Measurements from ENCODE around the gene HNRNPL.

HNRNPL gene

GRCh38 chr19:38892841-38893240, 43.1 kb upstream of the HNRNPL start:
- no peak for TF ChIP-seq TAF1 (IDR thresholded peaks at IDR 0.05; ENCODE audit: borderline replicate concordance, insufficient read depth, low read length)
- TF ChIP-seq POLR2AphosphoS5 (IDR thresholded peaks at IDR 0.05; ENCODE audit: low read depth, low read length), result no peak
- TF ChIP-seq SIN3A (IDR thresholded peaks at IDR 0.05; ENCODE audit: borderline replicate concordance, insufficient read depth, low read length), result no peak
- no peak for TF ChIP-seq FOXP2 (optimal IDR thresholded peaks at IDR 0.05; ENCODE audit: borderline replicate concordance, extremely low read depth, extremely low read length, insufficient read depth)
- TF ChIP-seq REST (IDR thresholded peaks at IDR 0.05; ENCODE audit: insufficient read depth in 1 of 2, low read depth in 2 of 2, low read length in 2 of 2), result no peak

- TF ChIP-seq FOXP2 (optimal IDR thresholded peaks at IDR 0.05; ENCODE audit: borderline replicate concordance, extremely low read depth, extremely low read length, insufficient read depth), result no peak
- TF ChIP-seq SIN3A (IDR thresholded peaks at IDR 0.05; ENCODE audit: borderline replicate concordance, insufficient read depth, low read length), result no peak
- no peak for TF ChIP-seq POLR2AphosphoS5 (IDR thresholded peaks at IDR 0.05; ENCODE audit: low read depth, low read length)
- no peak for TF ChIP-seq TAF1 (IDR thresholded peaks at IDR 0.05; ENCODE audit: borderline replicate concordance, insufficient read depth, low read length)
- no peak for TF ChIP-seq REST (IDR thresholded peaks at IDR 0.05; ENCODE audit: insufficient read depth in 1 of 2, low read depth in 2 of 2, low read length in 2 of 2)
Measured at GRCh38 chr19:38891771-38892170, 42.0 kb upstream of the HNRNPL start.

GRCh38 chr19:38890686-38891085, 40.9 kb upstream of the HNRNPL start:
- TF ChIP-seq POLR2AphosphoS5 (IDR thresholded peaks at IDR 0.05; ENCODE audit: low read depth, low read length) (no peak), SIN3A (IDR thresholded peaks at IDR 0.05; ENCODE audit: borderline replicate concordance, insufficient read depth, low read length) (no peak), REST (IDR thresholded peaks at IDR 0.05; ENCODE audit: insufficient read depth in 1 of 2, low read depth in 2 of 2, low read length in 2 of 2) (no peak), TAF1 (IDR thresholded peaks at IDR 0.05; ENCODE audit: borderline replicate concordance, insufficient read depth, low read length) (no peak), FOXP2 (optimal IDR thresholded peaks at IDR 0.05; ENCODE audit: borderline replicate concordance, extremely low read depth, extremely low read length, insufficient read depth) (no peak)

GRCh38 chr19:38889803-38890202, 40.0 kb upstream of the HNRNPL start:
- TF ChIP-seq REST (IDR thresholded peaks at IDR 0.05; ENCODE audit: insufficient read depth in 1 of 2, low read depth in 2 of 2, low read length in 2 of 2) (no peak), FOXP2 (optimal IDR thresholded peaks at IDR 0.05; ENCODE audit: borderline replicate concordance, extremely low read depth, extremely low read length, insufficient read depth) (no peak), TAF1 (IDR thresholded peaks at IDR 0.05; ENCODE audit: borderline replicate concordance, insufficient read depth, low read length) (no peak), POLR2AphosphoS5 (IDR thresholded peaks at IDR 0.05; ENCODE audit: low read depth, low read length) (no peak), SIN3A (IDR thresholded peaks at IDR 0.05; ENCODE audit: borderline replicate concordance, insufficient read depth, low read length) (no peak)

- TF ChIP-seq POLR2AphosphoS5 (IDR thresholded peaks at IDR 0.05; ENCODE audit: low read depth, low read length), result no peak
- no peak for TF ChIP-seq FOXP2 (optimal IDR thresholded peaks at IDR 0.05; ENCODE audit: borderline replicate concordance, extremely low read depth, extremely low read length, insufficient read depth)
Measured at GRCh38 chr19:38888876-38889275, 39.1 kb upstream of the HNRNPL start.
